ENCODE data around the gene STRIT1.

GRCh38 chr3:155312781-155313180, 19.3 kb upstream of the STRIT1 start:
- no peak for TF ChIP-seq CTCF (IDR thresholded peaks at IDR 0.05)
- TF ChIP-seq POLR2A (IDR thresholded peaks at IDR 0.05) = no peak
- no peak for TF ChIP-seq POLR2AphosphoS5 (IDR thresholded peaks at IDR 0.05)
